Ishikawa (cell line): Measurements from ENCODE around the gene PDIA5.

Experiments
- EGR1 ChIP-seq: IDR thresholded peaks from 2 replicates; pipeline ENCODE4 v1.6.1; 2012
- EP300 ChIP-seq: IDR thresholded peaks from 2 replicates; pipeline ENCODE4 v1.6.1; 2012; ENCODE audit warnings: borderline replicate concordance
- FOXM1 ChIP-seq: IDR thresholded peaks from 2 replicates; pipeline ENCODE4 v1.6.1; 2012; ENCODE audit warnings: low read depth, borderline replicate concordance
- MAX ChIP-seq: IDR thresholded peaks from 2 replicates; pipeline ENCODE4 v1.6.1; 2012
- NFIC ChIP-seq: IDR thresholded peaks from 2 replicates; pipeline ENCODE4 v1.6.1; 2012
- RAD21 ChIP-seq: IDR thresholded peaks from 2 replicates; pipeline ENCODE4 v1.6.1; 2012; ENCODE audit warnings: low read depth
- REST ChIP-seq: IDR thresholded peaks from 2 replicates; pipeline ENCODE4 v1.6.1; 2012; ENCODE audit warnings: low read depth, mild to moderate bottlenecking
- TAF1 ChIP-seq: IDR thresholded peaks from 2 replicates; pipeline ENCODE4 v1.6.1; 2012; ENCODE audit warnings: low read depth, mild to moderate bottlenecking
- TCF12 ChIP-seq: IDR thresholded peaks from 2 replicates; pipeline ENCODE4 v1.6.1; 2012; ENCODE audit warnings: low read depth
- TEAD4 ChIP-seq: IDR thresholded peaks from 2 replicates; pipeline ENCODE4 v1.6.1; 2012
- YY1 ChIP-seq: IDR thresholded peaks from 2 replicates; pipeline ENCODE4 v1.6.1; 2012; ENCODE audit warnings: low read depth
- TF ChIP-seq, protein P1 (sequence below): IDR thresholded peaks from 2 replicates; pipeline ENCODE4 v1.6.1; 2012

DNA sequence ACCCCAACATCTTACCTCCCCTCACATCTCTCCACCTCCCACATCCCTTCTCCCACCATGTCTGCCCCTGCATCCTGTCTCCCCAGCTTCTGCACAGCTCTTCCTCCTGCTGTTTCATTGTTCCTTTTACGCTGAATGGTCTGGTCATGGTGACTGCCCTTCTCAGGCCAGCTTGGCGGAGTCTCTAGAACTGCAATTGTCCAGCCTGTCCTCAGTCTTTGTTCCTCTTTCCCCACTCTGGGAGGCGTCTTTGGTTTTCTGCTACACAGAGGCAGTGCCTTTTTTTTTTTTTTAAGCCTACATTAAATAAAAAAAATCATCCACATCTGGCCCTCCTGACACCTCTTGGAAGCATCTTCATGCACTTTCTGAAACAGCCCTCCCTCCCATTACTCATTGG lies 85.9 kb downstream of the PDIA5 start:
- TF ChIP-seq EP300 (no peak), REST (no peak), TCF12 (no peak), NFIC (no peak), TEAD4 (no peak), TAF1 (no peak), YY1 (no peak), EGR1 (no peak), MAX (no peak), RAD21 (no peak), FOXM1 (no peak)
- TF ChIP-seq, protein P1, sequence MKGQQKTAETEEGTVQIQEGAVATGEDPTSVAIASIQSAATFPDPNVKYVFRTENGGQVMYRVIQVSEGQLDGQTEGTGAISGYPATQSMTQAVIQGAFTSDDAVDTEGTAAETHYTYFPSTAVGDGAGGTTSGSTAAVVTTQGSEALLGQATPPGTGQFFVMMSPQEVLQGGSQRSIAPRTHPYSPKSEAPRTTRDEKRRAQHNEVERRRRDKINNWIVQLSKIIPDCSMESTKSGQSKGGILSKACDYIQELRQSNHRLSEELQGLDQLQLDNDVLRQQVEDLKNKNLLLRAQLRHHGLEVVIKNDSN: no peak
